DOHH2 (cell line): ENCODE measurements around the gene ASXL2.

Experiments used
- H3F3A ChIP-seq: fragments of 200-600 bp; sonication (generic), shearing (Covaris generic); 2 replicates; pipeline ENCODE4 v1.6.0; 2016; ENCODE audit warnings: antibody characterized with exemption, mild to moderate bottlenecking; ENCODE audit not compliant: control insufficient read depth, insufficient read depth
- H3K27ac ChIP-seq: fragments of 200-600 bp; sonication (generic); 2 replicates; pipeline ENCODE4 v1.5.1; 2014; ENCODE audit warnings: low read depth, mild to moderate bottlenecking, low read length, moderate library complexity
- H3K27me3 ChIP-seq: fragments of 200-600 bp; sonication (generic); 2 replicates; pipeline ENCODE4 v1.6.1; 2014; ENCODE audit warnings: mild to moderate bottlenecking, low read length, mixed read lengths; ENCODE audit not compliant: control insufficient read depth
- H3K36me3 ChIP-seq: fragments of 200-600 bp; sonication (generic); 2 replicates; pipeline ENCODE4 v1.6.1; 2014; ENCODE audit warnings: mild to moderate bottlenecking, low read length, moderate library complexity, mixed read lengths; ENCODE audit not compliant: control insufficient read depth
- H3K4me1 ChIP-seq: fragments of 200-600 bp; sonication (generic); 2 replicates; pipeline ENCODE4 v1.6.1; 2014; ENCODE audit warnings: mild to moderate bottlenecking, low read length, mixed read lengths; ENCODE audit not compliant: control insufficient read depth
- H3K4me2 ChIP-seq: fragments of 200-600 bp; sonication (generic); 2 replicates; pipeline ENCODE4 v1.6.0; 2014; ENCODE audit warnings: mild to moderate bottlenecking, low read length, moderate library complexity
- H3K4me3 ChIP-seq: fragments of 200-600 bp; sonication (generic); 2 replicates; pipeline ENCODE4 v1.5.1; 2014; ENCODE audit warnings: mild to moderate bottlenecking, low read length, mixed read lengths
- H3K79me2 ChIP-seq: fragments of 200-600 bp; sonication (generic); 2 replicates; pipeline ENCODE4 v1.6.1; 2014; ENCODE audit warnings: mild to moderate bottlenecking, low read length, mixed read lengths; ENCODE audit not compliant: control insufficient read depth
- H3K9me2 ChIP-seq: fragments of 200-600 bp; sonication (generic); replicated peaks from 2 replicates; pipeline ENCODE4 v1.6.1; 2014; ENCODE audit warnings: mild to moderate bottlenecking, low read length, mixed read lengths; ENCODE audit not compliant: control insufficient read depth
- H3K9me3 ChIP-seq: fragments of 200-600 bp; sonication (generic); 2 replicates; pipeline ENCODE4 v1.6.1; 2014; ENCODE audit warnings: antibody characterized with exemption, low read length, mixed read lengths; ENCODE audit not compliant: control insufficient read depth, insufficient read depth
- H4K20me1 ChIP-seq: fragments of 200-600 bp; sonication (generic); 2 replicates; pipeline ENCODE4 v1.6.0; 2014; ENCODE audit warnings: low read depth, mild to moderate bottlenecking, antibody characterized with exemption, low read length, moderate library complexity; ENCODE audit not compliant: control insufficient read depth, insufficient read depth
- CTCF ChIP-seq: fragments of 200-600 bp; sonication (generic); IDR thresholded peaks from one replicate; pipeline ENCODE4 v1.5.1; 2014; ENCODE audit warnings: antibody characterized with exemption, mild to moderate bottlenecking, low read depth, low read length; ENCODE audit not compliant: poor library complexity, severe bottlenecking
- EZH2phosphoT487 ChIP-seq: fragments of 200-600 bp; sonication (generic); IDR thresholded peaks from 2 replicates; pipeline ENCODE4 v1.6.1; 2017; ENCODE audit warnings: borderline replicate concordance, mild to moderate bottlenecking, antibody characterized with exemption, low read length, moderate library complexity, mixed read lengths

Gene ASXL2

GRCh38 chr2:25817630-25818029, 60.7 kb downstream of the ASXL2 start:
- no peak overlapping the region for H3K4me2 ChIP-seq
- H3K4me1 ChIP-seq, result 0 out of 2 replicates have a peak, but pooled peaks cover 1% of the 10 kb centered on the region
- TF ChIP-seq CTCF (no peak), EZH2phosphoT487 (no peak)
- no peak overlapping the region for H3K4me3 ChIP-seq
- no peaks in the 10 kb centered on the region for H3K9me2 ChIP-seq
- peaks cover 35% of the 10 kb centered on the region for H3K79me2 ChIP-seq
- H3K9me3 ChIP-seq, result no peaks in the 10 kb centered on the region
- H4K20me1 ChIP-seq, result 0 out of 2 replicates have a peak, but pooled peaks cover 9% of the 10 kb centered on the region
- H3F3A ChIP-seq, result no peaks in the 10 kb centered on the region
- no peaks in the 10 kb centered on the region for H3K36me3 ChIP-seq
- H3K27me3 ChIP-seq, result no peaks in the 10 kb centered on the region
- no peak overlapping the region for H3K27ac ChIP-seq

GRCh38 chr2:25817006-25817405, 61.3 kb downstream of the ASXL2 start:
- no peak overlapping the region for H3K4me3 ChIP-seq
- TF ChIP-seq EZH2phosphoT487, result no peak
- no peak for TF ChIP-seq CTCF
- no peak overlapping the region for H3K4me2 ChIP-seq
- H3K27ac ChIP-seq, result no peak overlapping the region
- H3K9me2 ChIP-seq, result no peaks in the 10 kb centered on the region
- H3K27me3 ChIP-seq, result no peaks in the 10 kb centered on the region
- no peaks in the 10 kb centered on the region for H3F3A ChIP-seq
- H3K79me2 ChIP-seq, result peaks cover 40% of the 10 kb centered on the region
- 0 out of 2 replicates have a peak, but pooled peaks cover 2% of the 10 kb centered on the region for H3K36me3 ChIP-seq
- H3K4me1 ChIP-seq, result 0 out of 2 replicates have a peak, but pooled peaks cover 4% of the 10 kb centered on the region
- no peaks in the 10 kb centered on the region for H3K9me3 ChIP-seq
- 0 out of 2 replicates have a peak, but pooled peaks cover 9% of the 10 kb centered on the region for H4K20me1 ChIP-seq

GRCh38 chr2:25816249-25816648, 62.0 kb downstream of the ASXL2 start:
- H3K27me3 ChIP-seq, result no peaks in the 10 kb centered on the region
- H3K4me1 ChIP-seq, result 0 out of 2 replicates have a peak, but pooled peaks cover 4% of the 10 kb centered on the region
- H3K9me2 ChIP-seq, result no peaks in the 10 kb centered on the region
- H3K9me3 ChIP-seq, result no peaks in the 10 kb centered on the region
- no peak overlapping the region for H3K4me2 ChIP-seq
- H3K4me3 ChIP-seq, result no peak overlapping the region
- H3K79me2 ChIP-seq, result peaks cover 43% of the 10 kb centered on the region
- H3K36me3 ChIP-seq, result 0 out of 2 replicates have a peak, but pooled peaks cover 2% of the 10 kb centered on the region
- H4K20me1 ChIP-seq, result 0 out of 2 replicates have a peak, but pooled peaks cover 9% of the 10 kb centered on the region
- H3K27ac ChIP-seq, result no peak overlapping the region
- H3F3A ChIP-seq, result no peaks in the 10 kb centered on the region
- no peak for TF ChIP-seq EZH2phosphoT487
- no peak for TF ChIP-seq CTCF
